Measurements from ENCODE around the gene RPS6KA4. TPM values are rescaled to one million over a fixed set of nuclear protein-coding genes. Genes with fewer than 3 reads are reported as not detected.

The RPS6KA4 gene
- total RNA-seq, 1 experiment from 2014 or later, result 67.3 TPM

- peak; percentile 66 for ATAC-seq
- peak; percentile 80 for DNase-seq (ENCODE audit: low read depth, low spot score)
- ChIA-PET POLR2A (interaction anchor here (1.0 to 3.1 kb wide), 15 partner anchors 10 to 296 kb away, joined by 3 to 12 read pairs (median 4); partner anchors contain the start of genes FKBP2, PRDX5, STIP1 and TRMT112), CTCF (interaction anchor here (0.6 to 6.2 kb wide), 32 partner anchors 9 to 382 kb away, joined by 3 to 92 read pairs (median 4); partner anchors contain the start of genes ESRRA, FERMT3, FKBP2 and PLCB3), RAD21 (ENCODE audit: low non-redundant PET in 1 of 2, low total read pairs in 2 of 2, uncharacterized antibody in 2 of 2, unreplicated experiment in 2 of 2) (interaction anchor here (0.7 to 3.1 kb wide), 7 partner anchors 24 to 293 kb away, joined by 3 to 29 read pairs (median 4); partner anchors contain the start of genes PRDX5 (in 1 of the 2) and TRMT112 (in 1 of the 2))
- H3K79me2 ChIP-seq (ENCODE audit: insufficient read depth, low read length), result peaks cover 27% of the 10 kb centered on the region; the same call in 1 of the 2 replicates
- H3K36me3 ChIP-seq (ENCODE audit: control insufficient read depth in 1 of 2, insufficient read depth in 2 of 2, low read length in 2 of 2), result peaks cover 0 to 14% of the 10 kb centered on the region in 2 experiments; a peak in 1 of 4 replicates
- H4K20me1 ChIP-seq (ENCODE audit: insufficient read depth), result no peaks in the 10 kb centered on the region
- TF ChIP-seq CBX3 (IDR thresholded peaks at IDR 0.05; ENCODE audit: low read depth), result no peak
- peak in 2 of 3 experiments; percentile 91 to 92; a peak in 4 of 6 replicates for TF ChIP-seq CTCF (IDR thresholded peaks at IDR 0.05 in 2 of 3, conservative IDR thresholded peaks at IDR 0.05 in 1 of 3; ENCODE audit: borderline replicate concordance in 1 of 3, insufficient read depth in 1 of 3, low read depth in 2 of 3, low read length in 2 of 3)
- TF ChIP-seq ATF3 (IDR thresholded peaks at IDR 0.05), result no peak
- peak; percentile 42 for TF ChIP-seq YY1 (IDR thresholded peaks at IDR 0.05; ENCODE audit: extremely low read depth, insufficient replicate concordance, low read depth, low read length)
- TF ChIP-seq TCF7L2 (IDR thresholded peaks at IDR 0.05; ENCODE audit: borderline replicate concordance, extremely low read depth, insufficient read depth, insufficient read length), result peak; percentile 39
- no peak for TF ChIP-seq SIN3A (IDR thresholded peaks at IDR 0.05; ENCODE audit: low read depth)
- no peak for TF ChIP-seq REST (IDR thresholded peaks at IDR 0.05; ENCODE audit: low read depth)
- no peak for TF ChIP-seq MAX (IDR thresholded peaks at IDR 0.05)
- no TSS peak for BruUV-seq (replicated peaks)
- H3K4me1 ChIP-seq (ENCODE audit: control insufficient read depth in 1 of 2, insufficient read depth in 2 of 2, low read length in 2 of 2), result peaks cover 28 to 61% of the 10 kb centered on the region in 2 experiments
- H3K9me3 ChIP-seq (ENCODE audit: control insufficient read depth in 1 of 2, insufficient read depth in 1 of 2, low read depth in 1 of 2, low read length in 2 of 2), result no peaks in the 10 kb centered on the region
- intact Hi-C loops (cut with micrococcal nuclease), result loop anchor here (5.0 kb wide), 3 partner anchors 91 to 366 kb away; partner anchors contain the start of gene NRXN2
- no peaks in the 10 kb centered on the region for H3K9me2 ChIP-seq (ENCODE audit: insufficient read depth)
- H3K27me3 ChIP-seq (ENCODE audit: insufficient read depth, low read length), result no peaks in the 10 kb centered on the region
- H3K9ac ChIP-seq (ENCODE audit: low read length), result peak overlapping the region; percentile 95
- peak overlapping the region; percentile 87 for H3K27ac ChIP-seq (ENCODE audit: low read depth, low read length)
- peak overlapping the region; percentile 23 to 51; a peak in 2 of 4 replicates for H3K4me3 ChIP-seq (replicated peaks in 1 of 2; ENCODE audit: low read depth in 1 of 2, low read length in 2 of 2)
- H2AFZ ChIP-seq (ENCODE audit: low read depth, low read length, poor library complexity, severe bottlenecking), result no peak overlapping the region
- peak overlapping the region; percentile 84 for H3K4me2 ChIP-seq (ENCODE audit: low read length)
Measured at GRCh38 chr11:64356498-64357411, 2.2 kb upstream of the RPS6KA4 start.

Measured in HCT116 (cell line).